ENCODE results near the gene PTTG1. TPM values are rescaled to one million over a fixed set of nuclear protein-coding genes. Genes with fewer than 3 reads are reported as not detected.

Gene PTTG1
- total and polyA plus RNA-seq, 2 of the 8 experiments (the other 6 are each of a cell fraction or from before 2014, with no cell fraction given) = 240 to 478 TPM

- no peak overlapping the region for H3K4ac ChIP-seq (replicated peaks; ENCODE audit: insufficient read length, low read depth, low read length)
- no peak overlapping the region for H2BK12ac ChIP-seq (ENCODE audit: low read depth, low read length)
- H3K4me3 ChIP-seq (ENCODE audit: extremely low read depth in 1 of 4, insufficient read depth in 2 of 4, low read depth in 3 of 4, low read length in 4 of 4) = no peak overlapping the region
- H3K9me3 ChIP-seq (ENCODE audit: insufficient read depth in 2 of 2, low read depth in 1 of 2, low read length in 1 of 2) = no peaks in the 10 kb centered on the region
- H4K5ac ChIP-seq (ENCODE audit: insufficient read length, low read depth, low read length) = no peak overlapping the region
- no peaks in the 10 kb centered on the region for H3K36me3 ChIP-seq (ENCODE audit: control insufficient read depth in 2 of 4, insufficient read depth in 4 of 4, low read length in 3 of 4)
- WGBS, 2 experiments (ENCODE audit: extremely low coverage in 1 of 2, insufficient coverage in 1 of 2, insufficient read length in 1 of 2, insufficient replicate concordance in 2 of 2, low coverage in 1 of 2, low lambda C conversion rate in 2 of 2, missing lambda C conversion rate in 1 of 2) = 96% methylated on average over 1 of the region's 1 CpG; no CpG with 5 or more reads in 1 of the 2 experiments
- DNase-seq (ENCODE audit: low read depth in 1 of 2, low spot score in 2 of 2) = no peak
- H3K27ac ChIP-seq (ENCODE audit: low read depth, low read length) = no peak overlapping the region
- no peak overlapping the region for H2BK15ac ChIP-seq (ENCODE audit: low read length)
- H4K8ac ChIP-seq (ENCODE audit: extremely low read depth, insufficient read depth, low read length) = no peak overlapping the region
- H3K79me1 ChIP-seq (ENCODE audit: low read depth, low read length) = no peaks in the 10 kb centered on the region
- no peaks in the 10 kb centered on the region for H4K20me1 ChIP-seq (replicated peaks in 1 of 2; ENCODE audit: control insufficient read depth in 1 of 2, insufficient read depth in 2 of 2, low read length in 2 of 2)
- H3K23me2 ChIP-seq (ENCODE audit: low read depth, low read length) = no peaks in the 10 kb centered on the region
- no peak overlapping the region for H3K4me2 ChIP-seq (ENCODE audit: insufficient read depth in 1 of 2, low read depth in 2 of 2, low read length in 2 of 2)
- no peaks in the 10 kb centered on the region for H3K79me2 ChIP-seq (ENCODE audit: control insufficient read depth in 1 of 2, insufficient read depth in 2 of 2, low read length in 2 of 2)
- H2AK5ac ChIP-seq (ENCODE audit: low read depth, low read length) = no peak overlapping the region
- no peak overlapping the region for H2BK120ac ChIP-seq (replicated peaks; ENCODE audit: low read depth, low read length)
- H2BK5ac ChIP-seq (ENCODE audit: low read depth, low read length) = no peak overlapping the region
- no peak overlapping the region for H2BK20ac ChIP-seq (ENCODE audit: low read length)
- H3K18ac ChIP-seq (ENCODE audit: extremely low read depth, low read length) = no peak overlapping the region
- POLR2A ChIA-PET (ENCODE audit: partially characterized antibody) = no interaction called here
- no peaks in the 10 kb centered on the region for H3K4me1 ChIP-seq (replicated peaks in 1 of 4; ENCODE audit: control insufficient read depth in 3 of 4, insufficient read depth in 4 of 4, low read length in 3 of 4)
- CTCF ChIA-PET (ENCODE audit: partially characterized antibody) = interaction anchor here (1.0 kb wide), 1 partner anchor 42 kb away, joined by 3 read pairs; no protein-coding TSS in a partner anchor
- H4K91ac ChIP-seq (replicated peaks; ENCODE audit: insufficient read length, low read length) = no peak overlapping the region
- H3K27me3 ChIP-seq (replicated peaks in 1 of 4; ENCODE audit: control insufficient read depth in 3 of 4, extremely low read depth in 1 of 4, insufficient read depth in 3 of 4, low read length in 3 of 4) = peaks cover 0 to 1% (median 0%) of the 10 kb centered on the region in 4 experiments; a peak in 1 of 7 replicates
- H3K56ac ChIP-seq (replicated peaks; ENCODE audit: insufficient read length, low read depth, low read length) = no peak overlapping the region
- no peak overlapping the region for H3K9ac ChIP-seq (replicated peaks in 1 of 4; ENCODE audit: extremely low read depth in 1 of 4, low read depth in 3 of 4, low read length in 3 of 4)
- H2AFZ ChIP-seq (ENCODE audit: low read length) = no peak overlapping the region
- no peak for FAIRE-seq
- no peak overlapping the region for H3K23ac ChIP-seq (ENCODE audit: insufficient read length)
- H3K14ac ChIP-seq (ENCODE audit: insufficient read length) = no peak overlapping the region
- TF ChIP-seq RXRA (IDR thresholded peaks at IDR 0.05; ENCODE audit: insufficient read depth, low read depth, low read length) (no peak), CHD1 (IDR thresholded peaks at IDR 0.05; ENCODE audit: low read depth, low read length) (no peak), YY1 (IDR thresholded peaks at IDR 0.05; ENCODE audit: low read depth, low read length) (no peak), TEAD4 (IDR thresholded peaks at IDR 0.05; ENCODE audit: low read depth, low read length) (no peak), RFX5 (IDR thresholded peaks at IDR 0.05; ENCODE audit: borderline replicate concordance, low read depth, low read length) (no peak), RBBP5 (IDR thresholded peaks at IDR 0.05; ENCODE audit: borderline replicate concordance, low read depth, low read length) (no peak), TCF12 (IDR thresholded peaks at IDR 0.05; ENCODE audit: low read depth, low read length) (no peak), HDAC6 (IDR thresholded peaks at IDR 0.05; ENCODE audit: low read depth, low read length) (no peak), POLR2AphosphoS5 (IDR thresholded peaks at IDR 0.05; ENCODE audit: low read depth, low read length) (no peak), TAF1 (IDR thresholded peaks at IDR 0.05; ENCODE audit: low read depth, low read length) (no peak), JUND (IDR thresholded peaks at IDR 0.05; ENCODE audit: low read length) (no peak), CBX8 (IDR thresholded peaks at IDR 0.05; ENCODE audit: borderline replicate concordance, low read depth, low read length) (no peak), RNF2 (IDR thresholded peaks at IDR 0.05; ENCODE audit: borderline replicate concordance, low read depth, low read length, missing control alignments, poor library complexity, severe bottlenecking) (no peak), USF2 (IDR thresholded peaks at IDR 0.05; ENCODE audit: low read length) (no peak)
Observed at GRCh38 chr5:160384681-160385080, 37.0 kb upstream of the PTTG1 start.
